Lower leg skin (tissue), 3 donors: Measurements from ENCODE around the gene VPS18.
A peak's percentile ranks its signal among the peaks of the same experiment; 100 is the strongest.

Experiments
- CTCF ChIP-seq, 3 donors: fragments of 450-650 bp; IDR thresholded peaks; one replicate each; pipeline ENCODE4 v1.5.1; 2016; ENCODE audit warnings: antibody characterized with exemption in 3 of 3, mild to moderate bottlenecking in 3 of 3, moderate library complexity in 2 of 3
- POLR2A ChIP-seq, 2 donors: fragments of 450-650 bp; IDR thresholded peaks; one replicate each; pipeline ENCODE4 v1.6.1; 2016 to 2017; ENCODE audit warnings: antibody characterized with exemption in 2 of 2, mild to moderate bottlenecking in 1 of 2, moderate library complexity in 1 of 2

GRCh38 chr15:40906091-40906990 is 12.1 kb downstream of the VPS18 start:
- no peak for TF ChIP-seq POLR2A (IDR thresholded peaks at IDR 0.05)
- TF ChIP-seq CTCF (IDR thresholded peaks at IDR 0.05) = peak in 1 of 3 donors; percentile 18
